Aorta (tissue), 5 donors: ENCODE measurements around the gene INPP4B. TPM values are rescaled to one million over a fixed set of nuclear protein-coding genes. Genes with fewer than 3 reads are reported as not detected.

ENCODE experiments used
- ATAC-seq: fragments of 200-7000 bp; cut with Tn5 transposase; one replicate; pipeline ENCODE4 v1.9.1; 2022; ENCODE audit warnings: moderate library complexity; ENCODE audit not compliant: low FRiP score
- DNase-seq, 2 donors: peaks; one replicate each; pipeline ENCODE4 v3.0.0-alpha.2; 2020
- H3K27ac ChIP-seq, 2 donors: one replicate each; pipeline ENCODE4 v1.5.1; 2013; ENCODE audit warnings: low read length in 2 of 2, mild to moderate bottlenecking in 2 of 2, moderate library complexity in 2 of 2, control low read depth in 1 of 2, inconsistent platforms in 1 of 2, low read depth in 1 of 2
- H3K27me3 ChIP-seq, 2 donors: one replicate each; pipeline ENCODE4 v1.6.1; 2013; ENCODE audit warnings: control low read depth in 1 of 2, low read length in 1 of 2, mild to moderate bottlenecking in 1 of 2, moderate library complexity in 1 of 2; ENCODE audit not compliant: insufficient read depth in 2 of 2, control insufficient read depth in 1 of 2
- H3K36me3 ChIP-seq, 2 donors: one replicate each; pipeline ENCODE4 v1.6.1; 2013; ENCODE audit warnings: control low read depth in 1 of 2, low read length in 1 of 2, mild to moderate bottlenecking in 1 of 2; ENCODE audit not compliant: insufficient read depth in 2 of 2, control insufficient read depth in 1 of 2
- H3K4me1 ChIP-seq, 2 donors: one replicate each; pipeline ENCODE4 v1.6.1; 2013; ENCODE audit warnings: low read length in 2 of 2, control low read depth in 1 of 2, mild to moderate bottlenecking in 1 of 2, moderate library complexity in 1 of 2; ENCODE audit not compliant: insufficient read depth in 2 of 2, control insufficient read depth in 1 of 2
- H3K4me3 ChIP-seq, 2 donors: one replicate each; pipeline ENCODE4 v1.5.1; 2013; ENCODE audit warnings: low read length in 2 of 2, control low read depth in 1 of 2, mild to moderate bottlenecking in 1 of 2
- H3K9me3 ChIP-seq: one replicate; pipeline ENCODE4 v1.6.1; 2013; ENCODE audit warnings: mild to moderate bottlenecking, low read length; ENCODE audit not compliant: control insufficient read depth
- WGBS, 2 donors: extraction: QIAGEN DNeasy Blood & Tissue Kit; methylation state at CpG; one replicate each; pipeline ENCODE4 v1.1.7; 2013; 5-methylcytosine and 5-hydroxymethylcytosine counted together
- intact Hi-C, 2 donors: fragments of 100-400 bp; cut with DNase I; formaldehyde crosslinking; loops; one replicate each; pipeline versions ENCODE4 v1.14.2 to v1.15.0; 2022
- polyA plus RNA-seq, 2 donors: library from polyadenylated mRNA; stranded (reverse); fragments of 200-250 nt; gene quantifications; one replicate each; pipeline ENCODE4 v1.2.3, GENCODE V29; 2013
- total RNA-seq, 2 donors: library from RNA; stranded (reverse); fragmentation: NEBNext Ultra II Directional; extraction: Animal tissue kit (Norgen Biotek cat#: 25700); gene quantifications; one replicate each; pipeline ENCODE4 v1.2.1, GENCODE V29; 2021
- donor health status: healthy with polysubstance abuse.
- donor health status: Bipolar disorder and iron deficiency.
- donor health status: DM: no; HTN: no; CAD: no.
- donor health status: DM: no; HTN: no; CAD: no.
- donor health status: DM: yes; HTN: yes; CAD: no.

INPP4B gene
- total and polyA plus RNA-seq, 4 donors = 3.3 to 36.8 (median 20.7) TPM

GRCh38 chr4:142100941-142101340 lies 745.2 kb downstream of the INPP4B start:
- Histone ChIP-seq H3K4me1 (peaks cover 0 to 2% of the 10 kb centered on the region in 2 donors), H3K27ac (no peak overlapping the region), H3K4me3 (no peak overlapping the region), H3K9me3 (no peaks in the 10 kb centered on the region), H3K36me3 (no peaks in the 10 kb centered on the region), H3K27me3 (no peaks in the 10 kb centered on the region)
- no peak for DNase-seq
- no peak for ATAC-seq
- intact Hi-C loops = no loop called here

DNA sequence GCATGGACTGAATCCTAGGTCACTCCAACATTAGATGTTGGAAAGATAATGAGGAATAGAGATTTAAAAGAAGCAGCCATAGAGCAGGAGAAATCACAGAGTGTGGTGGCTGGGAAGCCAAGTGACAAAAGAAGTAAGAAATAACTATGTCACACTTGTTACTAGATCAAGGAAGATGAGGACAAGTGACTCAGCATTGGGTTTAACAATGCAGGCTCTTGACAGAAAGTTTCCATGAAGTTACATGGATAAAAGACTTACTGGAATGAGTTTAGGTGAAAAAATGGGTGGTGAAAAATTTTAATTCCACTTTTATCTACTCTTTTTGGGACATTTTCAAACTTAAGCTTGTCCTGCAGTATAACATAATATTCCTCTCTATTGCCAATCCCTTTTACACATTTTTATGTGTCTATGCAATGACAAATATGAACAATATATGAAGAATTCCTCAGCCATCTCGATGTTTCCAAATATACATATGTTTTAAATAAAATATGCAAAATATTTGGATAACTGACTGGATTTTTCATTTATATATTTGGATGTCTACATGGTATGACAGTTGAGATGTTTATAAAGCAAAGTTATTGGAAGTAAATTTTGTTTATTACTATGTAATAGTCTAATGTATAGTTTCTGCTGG lies 747.1 kb downstream of the INPP4B start:
- intact Hi-C loops = loop anchor here in 1 of 2 donors (10.0 kb wide), 1 partner anchor 454 kb away; no protein-coding TSS in a partner anchor
- peaks cover 0 to 2% of the 10 kb centered on the region in 2 donors for H3K4me1 ChIP-seq
- ATAC-seq = no peak

DNA sequence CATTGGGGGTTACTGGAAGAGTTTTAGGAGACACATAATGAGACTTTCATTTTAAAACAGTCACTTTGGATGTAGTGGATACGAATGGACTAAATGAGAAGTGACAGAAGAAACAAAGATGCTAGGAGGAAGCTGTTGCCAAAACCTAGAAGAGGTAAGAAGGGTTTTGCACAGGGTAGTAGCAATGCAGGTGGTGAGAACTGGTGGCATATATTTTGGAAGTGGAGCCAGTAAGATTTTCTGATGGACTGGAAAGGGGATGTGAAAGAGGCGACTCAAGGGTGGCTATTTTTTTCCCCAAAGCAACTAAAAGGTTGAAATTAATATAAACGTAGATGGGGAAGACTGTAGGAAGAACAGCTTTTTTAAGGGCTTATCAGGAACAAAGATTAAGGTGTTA lies 747.7 kb downstream of the INPP4B start:
- H3K36me3 ChIP-seq = no peaks in the 10 kb centered on the region
- H3K9me3 ChIP-seq = no peaks in the 10 kb centered on the region
- DNase-seq (no peak), ATAC-seq (no peak)
- H3K27me3 ChIP-seq = no peaks in the 10 kb centered on the region
- no peak overlapping the region for H3K4me3 ChIP-seq
- intact Hi-C loops = loop anchor here in 1 of 2 donors (10.0 kb wide), 1 partner anchor 454 kb away; no protein-coding TSS in a partner anchor
- H3K4me1 ChIP-seq = peaks cover 0 to 2% of the 10 kb centered on the region in 2 donors
- WGBS, 2 donors = 94 to 96% methylated on average over 3 of the region's 3 CpGs
- H3K27ac ChIP-seq = no peak overlapping the region

More for the DNA sequence above, 747.1 kb downstream of the INPP4B start:
- DNase-seq = no peak
- no peak overlapping the region for H3K4me3 ChIP-seq
- 38 to 51% methylated on average over 1 of the region's 1 CpG for WGBS, 2 donors
- H3K9me3 ChIP-seq = no peaks in the 10 kb centered on the region
- no peak overlapping the region for H3K27ac ChIP-seq
- no peaks in the 10 kb centered on the region for H3K27me3 ChIP-seq
- H3K36me3 ChIP-seq = no peaks in the 10 kb centered on the region

DNA sequence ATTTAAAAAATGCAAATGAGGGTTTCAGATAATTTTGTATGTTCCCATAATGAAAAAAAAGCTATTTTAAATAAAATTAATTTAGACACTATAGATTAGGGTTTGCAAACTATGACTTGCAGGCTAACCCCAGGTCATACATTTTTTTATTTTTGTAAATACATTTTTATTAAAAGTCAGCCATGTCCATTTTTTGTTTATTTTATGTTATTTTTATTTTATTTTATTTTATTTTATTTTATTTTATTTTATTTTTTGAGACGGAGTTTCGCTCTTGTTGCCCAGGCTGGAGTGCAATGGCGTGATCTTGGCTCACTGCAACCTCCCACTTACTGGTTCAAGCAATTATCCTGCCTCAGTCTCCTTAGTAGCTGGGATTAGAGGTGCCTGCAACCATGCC lies 749.1 kb downstream of the INPP4B start:
- H3K36me3 ChIP-seq = no peaks in the 10 kb centered on the region
- H3K27ac ChIP-seq = no peak overlapping the region
- intact Hi-C loops = loop anchor here in 1 of 2 donors (10.0 kb wide), 1 partner anchor 452 kb away; no protein-coding TSS in a partner anchor
- 95 to 98% methylated on average over 3 of the region's 3 CpGs for WGBS, 2 donors
- DNase-seq = no peak
- peaks cover 0 to 2% of the 10 kb centered on the region in 2 donors for H3K4me1 ChIP-seq
- no peaks in the 10 kb centered on the region for H3K9me3 ChIP-seq
- no peak overlapping the region for H3K4me3 ChIP-seq
- H3K27me3 ChIP-seq = no peaks in the 10 kb centered on the region
- no peak for ATAC-seq

DNA sequence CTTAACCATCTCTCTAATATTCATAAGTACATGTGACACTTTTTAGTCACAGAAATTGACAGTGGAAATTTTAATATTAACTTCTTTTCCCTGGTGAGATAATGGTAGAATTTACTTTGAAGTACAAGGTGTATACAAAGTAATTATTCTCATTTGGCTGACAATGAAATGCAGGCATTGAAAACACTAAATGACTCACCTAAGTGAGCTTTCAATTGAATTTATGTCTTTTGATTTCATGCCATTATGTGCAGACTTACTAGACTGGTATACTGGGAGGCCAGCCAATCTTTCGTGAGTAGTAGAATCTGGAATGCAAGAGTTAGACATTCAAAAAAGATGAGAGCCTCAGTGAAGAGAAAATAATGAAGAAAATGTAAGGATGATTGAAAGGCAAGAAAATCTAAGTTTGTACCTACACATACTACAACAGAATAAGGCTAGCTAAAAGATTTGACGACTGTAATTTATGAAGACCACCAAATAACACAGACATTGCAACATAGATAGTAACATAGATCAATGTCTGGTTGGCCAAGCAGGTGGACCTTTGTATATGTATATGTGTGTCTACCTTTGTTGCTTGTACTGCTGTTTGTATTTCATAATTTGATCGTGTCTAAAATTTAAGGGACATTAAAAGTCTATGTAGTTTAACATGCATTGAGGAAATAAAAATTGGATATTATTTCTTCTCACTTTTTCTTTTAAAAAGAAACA lies 750.1 kb downstream of the INPP4B start:
- no peaks in the 10 kb centered on the region for H3K27me3 ChIP-seq
- no peaks in the 10 kb centered on the region for H3K9me3 ChIP-seq
- intact Hi-C loops = loop anchor here in 1 of 2 donors (10.0 kb wide), 1 partner anchor 451 kb away; no protein-coding TSS in a partner anchor
- peaks cover 0 to 2% of the 10 kb centered on the region in 2 donors for H3K4me1 ChIP-seq
- ATAC-seq (no peak), DNase-seq (peak in 1 of 2 donors; percentile 50)
- H3K4me3 ChIP-seq = no peak overlapping the region
- WGBS, 2 donors = 48 to 54% methylated on average over 3 of the region's 3 CpGs
- H3K27ac ChIP-seq = no peak overlapping the region
- H3K36me3 ChIP-seq = no peaks in the 10 kb centered on the region

DNA sequence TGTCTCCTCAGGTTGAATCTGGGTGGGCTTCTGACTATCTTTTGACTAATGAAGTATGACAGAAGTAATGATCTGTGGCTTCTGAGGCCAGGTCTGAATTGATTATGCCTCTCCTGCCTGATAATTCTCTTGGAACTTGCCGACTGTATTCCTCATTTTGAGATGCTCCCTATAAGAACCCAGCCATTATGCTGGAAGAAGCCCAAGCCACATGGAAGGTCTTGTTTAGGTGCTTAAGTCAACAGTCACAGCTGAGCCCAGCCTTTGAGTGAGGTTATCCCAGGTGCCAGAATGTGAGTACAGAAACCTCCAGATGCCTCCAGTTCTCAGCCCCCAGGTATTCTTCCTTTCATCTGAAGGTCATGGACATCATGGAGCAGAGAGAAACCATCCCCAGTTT lies 753.2 kb downstream of the INPP4B start:
- intact Hi-C loops = loop anchor here (5.0 to 10.0 kb wide), 2 partner anchors 448 to 746 kb away; no protein-coding TSS in a partner anchor
- Histone ChIP-seq H3K27ac (peak overlapping the region in 1 of 2 donors; percentile 57), H3K27me3 (no peaks in the 10 kb centered on the region), H3K9me3 (no peaks in the 10 kb centered on the region), H3K4me3 (no peak overlapping the region), H3K4me1 (peaks cover 0 to 2% of the 10 kb centered on the region in 2 donors), H3K36me3 (no peaks in the 10 kb centered on the region)
- no peak for DNase-seq
- ATAC-seq = no peak
- WGBS, 2 donors = 95 to 98% methylated on average over 1 of the region's 1 CpG

DNA sequence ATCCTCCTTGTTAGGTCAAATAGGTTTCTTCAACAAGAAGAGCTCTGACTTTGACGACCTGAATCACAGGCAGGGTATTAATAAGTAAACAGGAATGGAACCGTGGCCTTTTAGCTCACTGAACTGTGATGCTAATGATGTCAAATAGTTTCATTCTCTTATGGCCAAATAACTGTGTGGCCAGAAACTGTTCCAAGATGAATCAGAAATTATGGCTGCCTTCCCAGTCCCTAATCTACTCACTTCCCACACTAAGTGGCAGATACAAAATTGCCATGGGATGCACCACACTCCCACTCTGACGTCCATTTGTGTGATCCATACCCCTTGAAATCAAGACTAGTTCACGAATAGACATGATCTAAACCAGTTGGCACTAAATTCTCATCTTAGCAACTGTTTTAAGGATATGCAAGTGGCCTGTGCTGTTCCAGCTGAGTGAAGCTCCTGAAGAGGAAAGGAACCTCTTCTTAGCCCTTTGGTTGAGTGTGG lies 754.4 kb downstream of the INPP4B start:
- Histone ChIP-seq H3K9me3 (no peaks in the 10 kb centered on the region), H3K4me1 (peaks cover 0 to 1% of the 10 kb centered on the region in 2 donors), H3K27me3 (no peaks in the 10 kb centered on the region), H3K36me3 (no peaks in the 10 kb centered on the region), H3K27ac (peak overlapping the region; percentile 92 to 97), H3K4me3 (no peak overlapping the region)
- ATAC-seq (peak; percentile 79), DNase-seq (peak in 1 of 2 donors; percentile 55)
- intact Hi-C loops = loop anchor here (5.0 to 10.0 kb wide), 2 partner anchors 447 to 744 kb away; no protein-coding TSS in a partner anchor
- 11 to 12% methylated on average over 4 of the region's 4 CpGs for WGBS, 2 donors

- intact Hi-C loops = loop anchor here (5.0 to 10.0 kb wide), 2 partner anchors 446 to 744 kb away; no protein-coding TSS in a partner anchor
- no peaks in the 10 kb centered on the region for H3K36me3 ChIP-seq
- DNase-seq = no peak
- peak overlapping the region; percentile 92 to 97 for H3K27ac ChIP-seq
- no peaks in the 10 kb centered on the region for H3K4me1 ChIP-seq
- no peaks in the 10 kb centered on the region for H3K27me3 ChIP-seq
- 7 to 9% methylated on average over 4 of the region's 4 CpGs for WGBS, 2 donors
- no peak overlapping the region for H3K4me3 ChIP-seq
- H3K9me3 ChIP-seq = no peaks in the 10 kb centered on the region
- ATAC-seq = peak; percentile 88
These were observed 755.0 kb downstream of the INPP4B start for GRCh38 chr4:142091085-142091513.
